Mesendoderm (in vitro differentiated cells): Measurements from ENCODE around the gene TRMT2A.

ENCODE experiments used
- DNase-seq: peaks from one replicate; pipeline ENCODE4 v3.0.0; 2013
- H2AK5ac ChIP-seq: 2 replicates; pipeline ENCODE4 v1.6.1; 2013; ENCODE audit warnings: low read length, inconsistent platforms
- H2BK120ac ChIP-seq: 2 replicates; pipeline ENCODE4 v1.6.1; 2013; ENCODE audit warnings: low read depth, mild to moderate bottlenecking, low read length, moderate library complexity, mixed read lengths
- H2BK15ac ChIP-seq: replicated peaks from 2 replicates; pipeline ENCODE4 v1.6.1; 2013; ENCODE audit warnings: low read depth, mild to moderate bottlenecking, moderate library complexity
- H2BK5ac ChIP-seq: 2 replicates; pipeline ENCODE4 v1.6.1; 2013; ENCODE audit warnings: low read length, inconsistent platforms
- H3K18ac ChIP-seq: 2 replicates; pipeline ENCODE4 v1.6.1; 2013; ENCODE audit warnings: mild to moderate bottlenecking, low read length, mixed read lengths
- H3K23ac ChIP-seq: one replicate; pipeline ENCODE4 v1.6.1; 2013; ENCODE audit warnings: low read length
- H3K27ac ChIP-seq: 2 replicates; pipeline ENCODE4 v1.5.1; 2013; ENCODE audit warnings: low read depth, mild to moderate bottlenecking, inconsistent platforms, low read length, moderate library complexity
- H3K27me3 ChIP-seq: 2 replicates; pipeline ENCODE4 v1.6.1; 2013; ENCODE audit warnings: low read length, control low read depth, mild to moderate bottlenecking, inconsistent platforms; ENCODE audit not compliant: insufficient read depth, poor library complexity
- H3K36me3 ChIP-seq: 2 replicates; pipeline ENCODE4 v1.6.1; 2013; ENCODE audit warnings: low read length, inconsistent platforms; ENCODE audit not compliant: control insufficient read depth, insufficient read depth
- H3K4ac ChIP-seq: one replicate; pipeline ENCODE4 v1.6.1; 2013; ENCODE audit warnings: low read depth, mild to moderate bottlenecking, low read length, moderate library complexity
- H3K4me1 ChIP-seq: 2 replicates; pipeline ENCODE4 v1.6.1; 2013; ENCODE audit warnings: low read depth, low read length, inconsistent platforms; ENCODE audit not compliant: control insufficient read depth
- H3K4me2 ChIP-seq: 2 replicates; pipeline ENCODE4 v1.6.1; 2013; ENCODE audit warnings: low read length
- H3K4me3 ChIP-seq: 2 replicates; pipeline ENCODE4 v1.5.1; 2013; ENCODE audit warnings: mild to moderate bottlenecking, low read length
- H3K56ac ChIP-seq: one replicate; pipeline ENCODE4 v1.6.1; 2013; ENCODE audit warnings: low read length
- H3K79me1 ChIP-seq: 2 replicates; pipeline ENCODE4 v1.6.1; 2013; ENCODE audit warnings: low read length, inconsistent platforms
- H3K79me2 ChIP-seq: 2 replicates; pipeline ENCODE4 v1.6.1; 2013; ENCODE audit warnings: mild to moderate bottlenecking, low read length; ENCODE audit not compliant: control insufficient read depth, insufficient read depth
- H3K9ac ChIP-seq: 2 replicates; pipeline ENCODE4 v1.6.1; 2013; ENCODE audit warnings: low read length, inconsistent platforms
- H4K5ac ChIP-seq: one replicate; pipeline ENCODE4 v1.6.1; 2013; ENCODE audit warnings: low read length
- H4K8ac ChIP-seq: one replicate; pipeline ENCODE4 v1.6.1; 2013; ENCODE audit warnings: low read depth, mild to moderate bottlenecking, control low read depth, low read length, moderate library complexity
- WGBS: extraction: QIAGEN DNeasy Blood & Tissue Kit; methylation state at CpG from one replicate; pipeline ENCODE4 v1.1.7; 2013; ENCODE audit warnings: low lambda C conversion rate, missing lambda C conversion rate; ENCODE audit not compliant: insufficient coverage; ENCODE audit errors: extremely low coverage; 5-methylcytosine and 5-hydroxymethylcytosine counted together

Gene TRMT2A

GRCh38 chr22:20150381-20151275, 33.6 kb upstream of the TRMT2A start, which contains the start of gene CCDC188:
Gene CCDC188 (minus strand): TSS chr22:20151055. CDS start chr22:20150986, 69 bp downstream.
- Histone ChIP-seq H3K27me3 (no peaks in the 10 kb centered on the region), H3K56ac (no peak within 1 kb of the TSS), H3K79me1 (no peaks in the 10 kb centered on the region), H2AK5ac (no peak within 1 kb of the TSS), H3K18ac (no peak within 1 kb of the TSS), H4K8ac (no peak within 1 kb of the TSS), H2BK120ac (no peak within 1 kb of the TSS), H3K4me1 (no peaks in the 10 kb centered on the region), H3K4me3 (no peak within 1 kb of the TSS), H3K79me2 (no peaks in the 10 kb centered on the region), H3K27ac (no peak within 1 kb of the TSS), H3K36me3 (no peaks in the 10 kb centered on the region), H3K9ac (no peak within 1 kb of the TSS), H3K23ac (no peak within 1 kb of the TSS), H4K5ac (no peak within 1 kb of the TSS), H3K4ac (no peak within 1 kb of the TSS), H2BK15ac (no peak within 1 kb of the TSS), H2BK5ac (no peak within 1 kb of the TSS), H3K4me2 (no peak within 1 kb of the TSS)
- DNase-seq: no peak
- WGBS: no CpG with 5 or more reads among the region's 14 CpGs

- no peak overlapping the region for H2BK15ac ChIP-seq
- no peak overlapping the region for H3K4ac ChIP-seq
- no peaks in the 10 kb centered on the region for H3K4me1 ChIP-seq
- H3K4me3 ChIP-seq: no peak overlapping the region
- no peak for DNase-seq
- H3K23ac ChIP-seq: no peak overlapping the region
- H4K5ac ChIP-seq: no peak overlapping the region
- no peak overlapping the region for H3K56ac ChIP-seq
- no peak overlapping the region for H4K8ac ChIP-seq
- no peak overlapping the region for H2AK5ac ChIP-seq
- no peaks in the 10 kb centered on the region for H3K27me3 ChIP-seq
- no peaks in the 10 kb centered on the region for H3K79me2 ChIP-seq
- H3K18ac ChIP-seq: no peak overlapping the region
- no peak overlapping the region for H3K27ac ChIP-seq
- H3K9ac ChIP-seq: no peak overlapping the region
- no peak overlapping the region for H2BK5ac ChIP-seq
- H3K4me2 ChIP-seq: no peak overlapping the region
- WGBS: no CpG with 5 or more reads among the region's 32 CpGs
- H3K79me1 ChIP-seq: no peaks in the 10 kb centered on the region
- no peaks in the 10 kb centered on the region for H3K36me3 ChIP-seq
- H2BK120ac ChIP-seq: no peak overlapping the region
These were observed 32.5 kb upstream of the TRMT2A start for GRCh38 chr22:20149257-20150250.

- no peak overlapping the region for H3K18ac ChIP-seq
- no peaks in the 10 kb centered on the region for H3K79me1 ChIP-seq
- H3K4me3 ChIP-seq: no peak overlapping the region
- H4K5ac ChIP-seq: no peak overlapping the region
- no peak overlapping the region for H3K4ac ChIP-seq
- no peak overlapping the region for H3K56ac ChIP-seq
- no peaks in the 10 kb centered on the region for H3K36me3 ChIP-seq
- no peak overlapping the region for H3K27ac ChIP-seq
- no CpG with 5 or more reads among the region's 18 CpGs for WGBS
- H3K23ac ChIP-seq: no peak overlapping the region
- H2BK5ac ChIP-seq: no peak overlapping the region
- no peak overlapping the region for H2BK15ac ChIP-seq
- H3K4me1 ChIP-seq: no peaks in the 10 kb centered on the region
- no peaks in the 10 kb centered on the region for H3K79me2 ChIP-seq
- H3K4me2 ChIP-seq: no peak overlapping the region
- DNase-seq: no peak
- no peak overlapping the region for H4K8ac ChIP-seq
- no peak overlapping the region for H2AK5ac ChIP-seq
- H3K9ac ChIP-seq: no peak overlapping the region
- no peaks in the 10 kb centered on the region for H3K27me3 ChIP-seq
- H2BK120ac ChIP-seq: no peak overlapping the region
These were observed 31.4 kb upstream of the TRMT2A start for GRCh38 chr22:20148414-20148813.

- H3K4ac ChIP-seq: no peak overlapping the region
- no peak overlapping the region for H3K56ac ChIP-seq
- no peak overlapping the region for H3K4me2 ChIP-seq
- no peak overlapping the region for H3K9ac ChIP-seq
- no peaks in the 10 kb centered on the region for H3K79me2 ChIP-seq
- no peak overlapping the region for H2BK15ac ChIP-seq
- no peak overlapping the region for H2BK120ac ChIP-seq
- no peak overlapping the region for H2AK5ac ChIP-seq
- no peak overlapping the region for H3K27ac ChIP-seq
- no peak for DNase-seq
- no CpG with 5 or more reads among the region's 14 CpGs for WGBS
- H4K8ac ChIP-seq: no peak overlapping the region
- no peak overlapping the region for H3K23ac ChIP-seq
- no peaks in the 10 kb centered on the region for H3K79me1 ChIP-seq
- H3K4me1 ChIP-seq: no peaks in the 10 kb centered on the region
- no peak overlapping the region for H2BK5ac ChIP-seq
- H3K18ac ChIP-seq: no peak overlapping the region
- H3K27me3 ChIP-seq: no peaks in the 10 kb centered on the region
- no peak overlapping the region for H4K5ac ChIP-seq
- no peaks in the 10 kb centered on the region for H3K36me3 ChIP-seq
- no peak overlapping the region for H3K4me3 ChIP-seq
These were observed 30.4 kb upstream of the TRMT2A start for GRCh38 chr22:20147237-20147988.

- Histone ChIP-seq H3K56ac (no peak overlapping the region), H3K4ac (no peak overlapping the region), H3K27ac (no peak overlapping the region), H3K36me3 (no peaks in the 10 kb centered on the region), H4K8ac (no peak overlapping the region), H3K18ac (no peak overlapping the region), H4K5ac (no peak overlapping the region), H2AK5ac (no peak overlapping the region), H3K9ac (no peak overlapping the region), H3K79me2 (no peaks in the 10 kb centered on the region), H3K4me2 (no peak overlapping the region), H3K27me3 (no peaks in the 10 kb centered on the region), H3K4me1 (no peaks in the 10 kb centered on the region), H2BK5ac (no peak overlapping the region), H3K23ac (no peak overlapping the region), H3K79me1 (no peaks in the 10 kb centered on the region), H2BK15ac (no peak overlapping the region), H2BK120ac (no peak overlapping the region), H3K4me3 (no peak overlapping the region)
- no peak for DNase-seq
- no CpG with 5 or more reads among the region's 22 CpGs for WGBS
These were observed 29.8 kb upstream of the TRMT2A start for GRCh38 chr22:20146777-20147176.
